ENCODE measurements around the gene SFSWAP.

The SFSWAP gene

DNA sequence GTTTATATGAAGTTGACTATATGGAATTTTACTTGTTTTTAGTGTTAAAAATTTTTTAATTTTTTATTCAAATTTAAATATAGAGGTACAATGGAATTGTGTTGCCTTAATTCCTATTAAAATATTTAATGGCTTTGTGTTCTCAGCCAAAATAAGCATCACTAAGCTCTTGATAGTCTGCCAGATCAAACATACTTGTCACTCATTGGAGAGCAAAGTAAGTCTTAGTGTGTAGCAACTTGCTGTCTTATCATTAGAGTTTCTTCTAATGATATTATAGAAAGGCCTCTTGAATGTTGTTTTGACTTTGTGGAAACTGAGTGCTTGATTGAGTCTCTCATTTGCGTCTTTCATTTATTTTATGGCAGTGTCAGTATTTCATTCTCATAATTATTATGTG is 10.7 kb downstream of the SFSWAP start:
- no peak for DNase-seq (ENCODE audit: low spot score)
- TF ChIP-seq, protein P1, sequence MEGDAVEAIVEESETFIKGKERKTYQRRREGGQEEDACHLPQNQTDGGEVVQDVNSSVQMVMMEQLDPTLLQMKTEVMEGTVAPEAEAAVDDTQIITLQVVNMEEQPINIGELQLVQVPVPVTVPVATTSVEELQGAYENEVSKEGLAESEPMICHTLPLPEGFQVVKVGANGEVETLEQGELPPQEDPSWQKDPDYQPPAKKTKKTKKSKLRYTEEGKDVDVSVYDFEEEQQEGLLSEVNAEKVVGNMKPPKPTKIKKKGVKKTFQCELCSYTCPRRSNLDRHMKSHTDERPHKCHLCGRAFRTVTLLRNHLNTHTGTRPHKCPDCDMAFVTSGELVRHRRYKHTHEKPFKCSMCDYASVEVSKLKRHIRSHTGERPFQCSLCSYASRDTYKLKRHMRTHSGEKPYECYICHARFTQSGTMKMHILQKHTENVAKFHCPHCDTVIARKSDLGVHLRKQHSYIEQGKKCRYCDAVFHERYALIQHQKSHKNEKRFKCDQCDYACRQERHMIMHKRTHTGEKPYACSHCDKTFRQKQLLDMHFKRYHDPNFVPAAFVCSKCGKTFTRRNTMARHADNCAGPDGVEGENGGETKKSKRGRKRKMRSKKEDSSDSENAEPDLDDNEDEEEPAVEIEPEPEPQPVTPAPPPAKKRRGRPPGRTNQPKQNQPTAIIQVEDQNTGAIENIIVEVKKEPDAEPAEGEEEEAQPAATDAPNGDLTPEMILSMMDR (conservative IDR thresholded peaks at IDR 0.05; ENCODE audit: low read depth) = no peak
- ChIA-PET POLR2A (ENCODE audit: low non-redundant PET) (no interaction called here), CTCF (interaction anchor here (0.5 to 0.7 kb wide), 4 partner anchors 43 to 369 kb away, joined by 3 read pairs; no protein-coding TSS in a partner anchor)
- no peak overlapping the region for H3K27ac ChIP-seq

DNA sequence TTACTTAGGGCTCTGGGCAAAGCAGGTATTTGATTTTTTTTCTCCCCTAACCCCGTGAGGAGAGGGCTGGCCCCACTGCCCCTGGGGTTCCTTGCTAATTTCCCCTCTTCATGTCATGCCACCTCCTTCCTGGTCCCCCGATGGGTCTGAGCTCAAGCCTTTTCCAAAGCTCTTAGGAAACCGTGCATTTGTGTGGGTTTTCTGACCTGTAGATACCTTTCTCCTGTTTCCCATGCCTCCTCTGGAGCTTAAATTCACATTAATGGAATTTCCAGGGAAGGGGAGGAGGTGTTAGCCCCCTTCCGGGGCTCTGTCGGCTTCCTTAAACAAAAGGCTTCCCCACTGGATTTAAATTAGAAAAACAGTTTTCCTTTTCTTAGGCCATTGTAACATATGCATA is 12.6 kb downstream of the SFSWAP start:
- no peak for DNase-seq (ENCODE audit: low spot score)
- TF ChIP-seq, protein P1 (conservative IDR thresholded peaks at IDR 0.05; ENCODE audit: low read depth) = no peak
- H3K27ac ChIP-seq = no peak overlapping the region
- ChIA-PET POLR2A (ENCODE audit: low non-redundant PET) (no interaction called here), CTCF (interaction anchor here (1.1 kb wide), 1 partner anchor 32 kb away, joined by 3 read pairs; no protein-coding TSS in a partner anchor)

DNA sequence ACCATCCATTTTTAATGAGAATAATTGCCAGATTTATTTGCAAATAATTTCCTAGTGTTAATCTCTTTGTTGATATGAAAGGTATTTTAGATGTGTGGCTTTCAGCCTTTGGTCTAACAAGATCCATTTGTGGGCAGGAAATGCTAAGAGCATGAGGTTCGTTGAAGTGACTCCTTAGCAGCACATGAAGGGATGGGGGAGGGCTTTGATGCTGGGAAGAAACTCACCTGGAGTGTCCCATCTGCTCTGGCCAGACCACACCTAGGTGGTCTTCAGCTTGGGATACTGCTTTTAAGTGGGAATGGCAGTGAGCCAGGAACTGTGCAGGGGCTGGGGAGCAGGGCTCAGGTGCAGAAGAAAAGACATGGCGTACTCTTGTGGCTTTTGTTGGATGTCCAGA is 13.6 kb downstream of the SFSWAP start:
- ChIA-PET CTCF (no interaction called here), POLR2A (ENCODE audit: low non-redundant PET) (no interaction called here)
- DNase-seq (ENCODE audit: low spot score) = no peak
- H3K27ac ChIP-seq = no peak overlapping the region
- TF ChIP-seq, protein P1 (conservative IDR thresholded peaks at IDR 0.05; ENCODE audit: low read depth) = no peak

DNA sequence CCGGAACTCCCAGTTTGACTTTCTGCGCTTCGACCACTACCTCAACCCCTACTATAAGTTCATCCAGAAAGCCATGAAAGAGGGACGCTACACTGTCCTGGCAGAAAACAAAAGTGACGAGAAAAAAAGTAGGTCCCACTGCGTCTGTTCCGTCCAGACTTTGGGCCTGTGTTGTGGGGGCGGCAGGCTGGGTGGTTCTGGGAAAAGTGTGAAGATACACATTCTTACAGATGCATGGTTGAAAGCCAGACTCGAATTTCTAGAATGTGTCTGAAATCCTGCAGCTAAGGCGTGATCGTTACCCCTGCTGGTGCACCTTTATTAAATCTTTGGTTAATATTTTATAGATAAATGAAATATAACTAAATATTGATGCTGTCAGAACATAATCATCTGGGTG is 14.6 kb downstream of the SFSWAP start:
- no peak for DNase-seq (ENCODE audit: low spot score)
- ChIA-PET POLR2A (ENCODE audit: low non-redundant PET) (no interaction called here), CTCF (no interaction called here)
- H3K27ac ChIP-seq = no peak overlapping the region
- TF ChIP-seq, protein P1 (conservative IDR thresholded peaks at IDR 0.05; ENCODE audit: low read depth) = no peak

DNA sequence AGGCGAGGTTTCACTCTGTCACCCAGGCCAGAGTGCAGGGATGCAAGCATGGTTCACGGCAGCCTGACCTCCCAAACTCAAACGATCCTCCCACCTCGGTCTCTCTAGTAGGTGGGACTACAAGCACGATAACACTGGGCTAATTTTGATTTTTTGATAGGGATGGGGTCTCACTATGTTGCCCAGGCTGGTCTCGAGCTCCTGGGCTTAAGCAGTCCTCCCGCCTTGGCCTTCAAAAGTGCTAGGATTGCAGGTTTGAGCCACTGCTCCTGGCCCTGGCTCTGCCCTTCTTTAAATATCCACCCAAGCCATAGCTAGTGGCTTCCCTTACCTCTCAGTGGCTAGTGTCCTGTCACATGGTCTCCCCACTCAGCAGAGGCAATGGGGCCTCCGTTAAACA is 17.8 kb downstream of the SFSWAP start:
- CTCF ChIA-PET = interaction anchor here (0.6 kb wide), 2 partner anchors 12 to 893 kb away, joined by 3 to 4 read pairs; no protein-coding TSS in a partner anchor
- TF ChIP-seq, protein P1 (conservative IDR thresholded peaks at IDR 0.05; ENCODE audit: low read depth) = no peak
- DNase-seq (ENCODE audit: low spot score) = no peak
- H3K27ac ChIP-seq = no peak overlapping the region
- POLR2A ChIA-PET (ENCODE audit: low non-redundant PET) = no interaction called here

DNA sequence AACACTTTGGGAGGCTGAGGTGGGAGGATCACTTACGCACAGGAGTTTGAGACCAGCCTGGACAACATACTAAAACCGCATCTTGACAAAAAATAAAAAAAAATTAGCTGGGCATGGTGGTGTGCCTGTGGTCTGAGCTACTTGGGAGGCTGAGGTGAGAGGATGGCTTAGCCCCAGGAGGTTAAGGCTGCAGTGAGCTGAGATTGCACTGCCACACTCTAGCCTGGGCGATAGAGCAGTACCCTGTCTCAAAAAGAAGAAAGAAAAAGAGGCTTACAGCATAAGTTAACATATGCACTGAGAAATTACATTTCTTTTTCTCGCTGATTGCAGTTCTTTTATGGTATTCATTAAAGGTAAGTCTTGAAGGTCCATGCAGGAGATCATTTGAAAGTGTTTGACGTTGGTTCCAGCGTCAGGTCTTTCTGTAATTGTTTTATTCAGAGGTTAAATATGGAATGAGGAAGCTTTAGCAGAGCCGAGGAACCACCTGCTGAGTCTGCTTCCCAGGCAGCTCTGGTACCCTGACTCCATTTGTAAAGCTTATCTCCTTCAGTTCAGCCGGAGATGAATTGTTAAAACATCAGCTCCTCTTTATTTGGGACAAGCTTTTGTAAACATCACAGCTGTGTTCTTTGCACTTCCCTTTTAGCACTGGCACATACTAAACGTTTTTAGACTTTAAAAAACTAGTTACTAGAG is 18.5 kb downstream of the SFSWAP start:
- TF ChIP-seq, protein P1 (conservative IDR thresholded peaks at IDR 0.05; ENCODE audit: low read depth) = no peak
- no peak for DNase-seq (ENCODE audit: low spot score)
- POLR2A ChIA-PET (ENCODE audit: low non-redundant PET) = no interaction called here
- no peak overlapping the region for H3K27ac ChIP-seq
- CTCF ChIA-PET = no interaction called here
